ENCODE data around the gene TMC6. TPM values are rescaled to one million over a fixed set of nuclear protein-coding genes. Genes with fewer than 3 reads are reported as not detected.
"Not testable (repeated sequence)": the region's sequence is repeated elsewhere in the genome, so short reads cannot be mapped to it uniquely, and the experiment has no call there.

The TMC6 gene
- total RNA-seq, 8 experiments from 2014 or later, result 0.67 to 18.6 (median 5.2) TPM

DNA sequence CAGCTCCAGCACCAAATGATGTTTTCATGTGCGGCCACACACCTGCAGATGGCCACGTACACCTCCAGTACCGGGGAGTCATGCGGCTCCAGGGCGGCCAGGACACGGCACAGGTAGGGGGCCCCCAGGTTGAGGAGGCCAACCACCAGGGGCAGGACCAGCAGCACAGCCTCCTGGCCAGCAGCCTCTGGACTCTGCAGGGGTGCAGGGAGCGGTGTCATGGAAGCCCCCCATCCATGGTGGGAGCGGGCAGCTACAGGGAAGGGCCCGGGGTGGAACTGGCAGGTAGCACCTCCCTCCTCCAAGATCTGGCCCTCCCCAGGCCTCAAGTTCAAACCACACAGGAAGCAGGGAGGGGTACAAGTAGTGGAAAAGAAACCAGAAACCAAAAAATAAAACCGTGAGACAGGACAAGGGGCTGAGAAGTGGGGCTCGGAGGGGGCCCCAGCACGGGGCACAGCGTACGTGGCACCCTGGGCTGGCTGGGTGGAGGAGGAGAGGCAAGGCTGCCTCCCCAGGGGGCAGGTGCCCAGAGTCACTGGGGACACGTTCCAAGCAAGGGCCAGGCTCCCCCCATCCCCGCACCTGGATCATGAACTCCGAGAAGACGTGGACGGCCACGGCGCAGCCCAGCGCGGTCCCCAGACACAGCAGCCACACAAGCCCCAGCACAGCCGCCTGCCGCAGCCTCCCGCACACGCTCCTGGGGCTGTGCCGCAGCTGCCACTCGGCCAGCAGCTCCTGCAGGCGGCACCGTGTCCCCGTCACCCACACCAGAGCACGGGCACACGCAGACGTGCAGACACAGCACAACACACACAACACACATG lies 7.4 kb downstream of the TMC6 start:
- WGBS, 10 experiments, result 100% methylated on average over 1 of the region's 35 CpGs; no CpG with 5 or more reads in 9 of the 10 experiments
- Histone ChIP-seq H3K27ac (no peak overlapping the region), H3K4me1 (replicated peaks in 1 of 2) (peaks cover 2 to 4% of the 10 kb centered on the region in 2 donors), H3K4me3 (no peak overlapping the region)
- ATAC-seq (replicated peaks in 6 of 8), result no peak
- in situ Hi-C loops (cut with MboI; ENCODE audit: low pct_unique_long_range_greater_than_20kb in 2 of 9, low sequenced_read_pairs in 9 of 9, unreplicated experiment in 9 of 9), result no loop called here

- in situ Hi-C loops (cut with MboI; ENCODE audit: low pct_unique_long_range_greater_than_20kb in 2 of 9, low sequenced_read_pairs in 9 of 9, unreplicated experiment in 9 of 9), result no loop called here
- no peak for ATAC-seq (replicated peaks in 6 of 8)
- no peaks in the 10 kb centered on the region for H3K4me1 ChIP-seq (replicated peaks in 1 of 2)
- no peak overlapping the region for H3K4me3 ChIP-seq
- WGBS, 10 experiments, result 87 to 100% methylated on average over 2 to 3 of the region's 13 CpGs; no CpG with 5 or more reads in 8 of the 10 experiments
- no peak overlapping the region for H3K27ac ChIP-seq
Observed at GRCh38 chr17:78120537-78120936, 8.0 kb downstream of the TMC6 start.

- no CpG with 5 or more reads among the region's 14 CpGs for WGBS, 10 experiments
- Histone ChIP-seq H3K4me1 (replicated peaks in 1 of 2) (no peaks in the 10 kb centered on the region), H3K27ac (no peak overlapping the region), H3K4me3 (no peak overlapping the region)
- ATAC-seq (replicated peaks in 6 of 8), result no peak
- in situ Hi-C loops (cut with MboI; ENCODE audit: low pct_unique_long_range_greater_than_20kb in 2 of 9, low sequenced_read_pairs in 9 of 9, unreplicated experiment in 9 of 9), result loop anchor here in 1 of 9 experiments (10.0 kb wide), 1 partner anchor 696 kb away; no protein-coding TSS in a partner anchor
Observed at GRCh38 chr17:78118801-78119241, 9.7 kb downstream of the TMC6 start.

DNA sequence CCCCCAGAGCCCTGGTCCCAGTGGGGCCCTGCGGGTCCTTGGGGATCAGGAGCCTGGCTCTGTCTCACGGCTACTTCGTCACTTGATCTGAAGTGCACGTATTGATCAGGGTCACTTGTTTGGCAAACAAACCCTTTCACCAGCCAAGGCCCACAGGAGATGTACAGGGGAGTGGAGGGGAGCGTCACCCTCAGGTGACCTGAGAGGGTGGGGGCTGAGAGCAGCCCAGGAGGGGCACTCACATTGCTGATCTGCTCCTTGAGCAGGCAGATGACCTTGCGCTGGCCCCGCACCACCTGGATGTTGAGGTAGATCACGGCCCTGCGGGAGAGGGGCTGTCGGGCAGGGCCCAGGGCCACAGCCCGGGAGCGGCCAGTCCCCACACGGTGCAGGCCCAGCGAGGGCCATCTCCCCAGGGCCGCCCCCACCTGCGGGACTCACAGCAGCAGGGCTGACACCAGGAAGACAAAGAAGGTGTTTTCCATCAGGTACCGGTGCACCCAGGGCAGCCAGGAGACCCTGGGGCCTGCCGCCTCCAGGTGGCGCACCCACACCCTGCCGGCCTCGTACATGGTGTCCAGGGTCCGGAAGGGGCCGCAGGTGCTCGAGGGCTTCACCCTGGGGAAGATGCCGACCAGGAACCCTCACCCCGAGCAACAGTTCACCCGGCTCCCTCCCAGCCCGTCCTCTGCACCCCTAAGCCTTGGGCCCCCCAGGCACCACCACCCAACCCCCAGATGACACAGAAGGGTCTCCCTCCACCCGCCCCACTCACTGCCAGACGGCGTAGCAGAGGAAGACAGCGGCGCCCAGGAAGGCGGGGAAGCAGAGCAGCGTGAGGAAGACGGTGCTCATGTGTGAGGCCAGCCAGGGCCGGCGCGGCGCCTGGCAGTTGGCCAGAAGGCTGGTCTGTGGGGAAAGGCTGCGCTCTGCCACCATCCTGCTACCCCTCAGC lies 11.3 kb downstream of the TMC6 start:
- H3K4me1 ChIP-seq (replicated peaks in 1 of 2), result peaks cover 0 to 3% of the 10 kb centered on the region in 2 donors
- in situ Hi-C loops (cut with MboI; ENCODE audit: low pct_unique_long_range_greater_than_20kb in 2 of 9, low sequenced_read_pairs in 9 of 9, unreplicated experiment in 9 of 9), result loop anchor here in 1 of 9 experiments (10.0 kb wide), 1 partner anchor 697 kb away; no protein-coding TSS in a partner anchor
- no peak overlapping the region for H3K27ac ChIP-seq
- peak in 4 of 8 experiments; percentile 13 to 68 (median 20) for ATAC-seq (replicated peaks in 6 of 8)
- 40 to 90% (median 79%) methylated on average over 1 to 4 of the region's 41 CpGs; no CpG with 5 or more reads in 7 of the 10 experiments for WGBS, 10 experiments
- H3K4me3 ChIP-seq, result no peak overlapping the region

GRCh38 chr17:78116411-78116810 lies 12.1 kb downstream of the TMC6 start:
- Histone ChIP-seq H3K27ac (no peak overlapping the region), H3K4me3 (no peak overlapping the region), H3K4me1 (replicated peaks in 1 of 2) (peaks cover 0 to 3% of the 10 kb centered on the region in 2 donors)
- ATAC-seq (replicated peaks in 6 of 8), result no peak
- in situ Hi-C loops (cut with MboI; ENCODE audit: low pct_unique_long_range_greater_than_20kb in 2 of 9, low sequenced_read_pairs in 9 of 9, unreplicated experiment in 9 of 9), result loop anchor here in 1 of 9 experiments (10.0 kb wide), 1 partner anchor 698 kb away; no protein-coding TSS in a partner anchor
- WGBS, 10 experiments, result 60 to 100% (median 89%) methylated on average over 1 to 7 of the region's 9 CpGs; no CpG with 5 or more reads in 3 of the 10 experiments

GRCh38 chr17:78115803-78116202 lies 12.8 kb downstream of the TMC6 start:
- in situ Hi-C loops (cut with MboI; ENCODE audit: low pct_unique_long_range_greater_than_20kb in 2 of 9, low sequenced_read_pairs in 9 of 9, unreplicated experiment in 9 of 9), result loop anchor here in 1 of 9 experiments (10.0 kb wide), 1 partner anchor 699 kb away; no protein-coding TSS in a partner anchor
- H3K4me1 ChIP-seq (replicated peaks in 1 of 2); H3K4me3 ChIP-seq; ATAC-seq (replicated peaks in 6 of 8); H3K27ac ChIP-seq: not testable (repeated sequence)
- WGBS, 10 experiments, result 0 to 100% (median 97%) methylated on average over 1 to 5 of the region's 18 CpGs; no CpG with 5 or more reads in 6 of the 10 experiments

- in situ Hi-C loops (cut with MboI; ENCODE audit: low pct_unique_long_range_greater_than_20kb in 2 of 9, low sequenced_read_pairs in 9 of 9, unreplicated experiment in 9 of 9), result loop anchor here in 1 of 9 experiments (10.0 kb wide), 1 partner anchor 700 kb away; no protein-coding TSS in a partner anchor
- Histone ChIP-seq H3K4me3 (no peak overlapping the region), H3K4me1 (replicated peaks in 1 of 2) (peaks cover 0 to 3% of the 10 kb centered on the region in 2 donors), H3K27ac (no peak overlapping the region)
- WGBS, 10 experiments, result 80% methylated on average over 1 of the region's 28 CpGs; no CpG with 5 or more reads in 9 of the 10 experiments
- ATAC-seq (replicated peaks in 6 of 8), result peak in 1 of 8 experiments; percentile 4
Observed at GRCh38 chr17:78114831-78115723, 13.5 kb downstream of the TMC6 start.

- Histone ChIP-seq H3K4me1 (replicated peaks in 1 of 2) (peaks cover 0 to 3% of the 10 kb centered on the region in 2 donors), H3K27ac (no peak overlapping the region), H3K4me3 (no peak overlapping the region)
- no peak for ATAC-seq (replicated peaks in 6 of 8)
- in situ Hi-C loops (cut with MboI; ENCODE audit: low pct_unique_long_range_greater_than_20kb in 2 of 9, low sequenced_read_pairs in 9 of 9, unreplicated experiment in 9 of 9), result loop anchor here in 1 of 9 experiments (10.0 kb wide), 1 partner anchor 701 kb away; no protein-coding TSS in a partner anchor
- 53 to 94% (median 86%) methylated on average over 4 to 12 of the region's 25 CpGs; no CpG with 5 or more reads in 2 of the 10 experiments for WGBS, 10 experiments
Observed at GRCh38 chr17:78113804-78114785, 14.5 kb downstream of the TMC6 start.

- peaks cover 0 to 3% of the 10 kb centered on the region in 2 donors for H3K4me1 ChIP-seq (replicated peaks in 1 of 2)
- H3K27ac ChIP-seq, result no peak overlapping the region
- in situ Hi-C loops (cut with MboI; ENCODE audit: low pct_unique_long_range_greater_than_20kb in 2 of 9, low sequenced_read_pairs in 9 of 9, unreplicated experiment in 9 of 9), result loop anchor here in 1 of 9 experiments (10.0 kb wide), 1 partner anchor 702 kb away; no protein-coding TSS in a partner anchor
- H3K4me3 ChIP-seq, result no peak overlapping the region
- WGBS, 10 experiments, result 0 to 100% (median 46%) methylated on average over 1 to 12 of the region's 33 CpGs; no CpG with 5 or more reads in 2 of the 10 experiments
- ATAC-seq (replicated peaks in 6 of 8), result peak; percentile 77 to 86 (median 82)
Observed at GRCh38 chr17:78112518-78113471, 15.8 kb downstream of the TMC6 start.
